ENCODE data around the gene DUOX1. TPM values are rescaled to one million over a fixed set of nuclear protein-coding genes. Genes with fewer than 3 reads are reported as not detected.
A peak's percentile ranks its signal among the peaks of the same experiment; 100 is the strongest.

The DUOX1 gene
- total and polyA plus RNA-seq, 2 of the 13 experiments (the other 11 are each of a cell fraction or from before 2014, with no cell fraction given) = 0.03 TPM; not detected in 1

- Histone ChIP-seq H3K79me2 (ENCODE audit: insufficient read depth, low read length) (no peaks in the 10 kb centered on the region), H3K4me2 (ENCODE audit: low read depth, low read length) (no peak overlapping the region), H3K4me1 (ENCODE audit: insufficient read depth, low read length) (peaks cover 20% of the 10 kb centered on the region), H3K9ac (ENCODE audit: insufficient read depth, low read depth, low read length) (no peak overlapping the region), H3K27ac (ENCODE audit: extremely low read length, insufficient read depth, low read length) (no peak overlapping the region), H2AFZ (ENCODE audit: low read length) (no peak overlapping the region), H3K27me3 (ENCODE audit: control insufficient read depth in 1 of 2, insufficient read depth in 2 of 2, low read length in 2 of 2) (peaks cover 15 to 66% of the 10 kb centered on the region in 2 experiments), H3K4me3 (replicated peaks in 1 of 3; ENCODE audit: insufficient read depth in 1 of 3, low read depth in 2 of 3, low read length in 3 of 3) (no peak overlapping the region), H4K20me1 (ENCODE audit: insufficient read depth, low read length) (no peaks in the 10 kb centered on the region), H3K36me3 (replicated peaks in 1 of 2; ENCODE audit: control insufficient read depth in 1 of 2, insufficient read depth in 2 of 2, low read length in 2 of 2) (no peaks in the 10 kb centered on the region), H3K9me3 (ENCODE audit: low read length) (no peaks in the 10 kb centered on the region)
- no peak for TF ChIP-seq ZNF34 (CRISPR knock-in tag; IDR thresholded peaks at IDR 0.05; ENCODE audit: borderline replicate concordance)
- in situ Hi-C loops (cut with HindIII; ENCODE audit: extremely low pct_ligation_motif_present, low pct_unique_long_range_greater_than_20kb) = no loop called here
- ChIA-PET CTCF (ENCODE audit: low intra/inter-chr PET ratio, low total read pairs) (no interaction called here), POLR2A (no interaction called here)
- intact Hi-C loops (cut with micrococcal nuclease; ENCODE audit: unreplicated experiment) = no loop called here
- FAIRE-seq (no peak), ATAC-seq (no peak), DNase-seq (ENCODE audit: low spot score) (no peak)
- BruUV-seq (replicated peaks) = no TSS peak
- WGBS (ENCODE audit: low lambda C conversion rate) = 49% methylated on average over 24 of the region's 71 CpGs
Observed at GRCh38 chr15:45111390-45112142, 18.2 kb upstream of the DUOX1 start.

DNA sequence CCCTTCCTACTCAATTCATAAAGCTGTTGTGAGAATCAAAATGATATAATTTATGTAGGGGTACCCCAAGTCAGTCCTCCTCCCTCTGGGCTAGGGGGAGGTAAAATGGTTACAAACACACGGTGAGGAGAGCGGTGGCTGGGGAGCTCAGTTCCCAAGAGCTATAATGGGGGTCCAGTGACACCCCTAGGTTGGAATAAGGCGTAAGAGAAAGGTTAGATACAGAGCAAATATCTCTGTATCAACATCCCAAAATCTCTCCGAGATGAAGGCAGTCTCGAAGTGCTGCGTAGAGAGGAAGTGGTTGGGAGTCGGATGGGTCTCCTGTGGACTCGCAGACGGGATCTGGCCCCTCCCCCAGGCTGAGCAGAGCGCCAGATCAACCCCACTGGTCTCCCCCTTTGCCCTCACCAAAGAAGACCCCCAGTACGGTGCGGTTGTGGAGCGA lies 17.6 kb upstream of the DUOX1 start:
- H3K4me3 ChIP-seq (replicated peaks in 1 of 3; ENCODE audit: insufficient read depth in 1 of 3, low read depth in 2 of 3, low read length in 3 of 3) = no peak overlapping the region
- TF ChIP-seq, protein P1, sequence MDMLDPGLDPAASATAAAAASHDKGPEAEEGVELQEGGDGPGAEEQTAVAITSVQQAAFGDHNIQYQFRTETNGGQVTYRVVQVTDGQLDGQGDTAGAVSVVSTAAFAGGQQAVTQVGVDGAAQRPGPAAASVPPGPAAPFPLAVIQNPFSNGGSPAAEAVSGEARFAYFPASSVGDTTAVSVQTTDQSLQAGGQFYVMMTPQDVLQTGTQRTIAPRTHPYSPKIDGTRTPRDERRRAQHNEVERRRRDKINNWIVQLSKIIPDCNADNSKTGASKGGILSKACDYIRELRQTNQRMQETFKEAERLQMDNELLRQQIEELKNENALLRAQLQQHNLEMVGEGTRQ (IDR thresholded peaks at IDR 0.05; ENCODE audit: low read depth, low read length) = no peak
- TF ChIP-seq, protein P1 (CRISPR knock-in tag; IDR thresholded peaks at IDR 0.05; ENCODE audit: borderline replicate concordance) = no peak
- TF ChIP-seq TRAFD1 (CRISPR knock-in tag; IDR thresholded peaks at IDR 0.05; ENCODE audit: borderline replicate concordance) (no peak), TOPORS (CRISPR knock-in tag; IDR thresholded peaks at IDR 0.05) (no peak), ONECUT2 (CRISPR knock-in tag; IDR thresholded peaks at IDR 0.05) (no peak)
- H3K9me3 ChIP-seq (ENCODE audit: low read length) = no peaks in the 10 kb centered on the region
- in situ Hi-C loops (cut with HindIII; ENCODE audit: extremely low pct_ligation_motif_present, low pct_unique_long_range_greater_than_20kb) = no loop called here
- no peaks in the 10 kb centered on the region for H3K79me2 ChIP-seq (ENCODE audit: insufficient read depth, low read length)
- H3K4me1 ChIP-seq (ENCODE audit: insufficient read depth, low read length) = peaks cover 20% of the 10 kb centered on the region
- H3K36me3 ChIP-seq (replicated peaks in 1 of 2; ENCODE audit: control insufficient read depth in 1 of 2, insufficient read depth in 2 of 2, low read length in 2 of 2) = no peaks in the 10 kb centered on the region
- H3K9ac ChIP-seq (ENCODE audit: insufficient read depth, low read depth, low read length) = no peak overlapping the region
- H3K27me3 ChIP-seq (ENCODE audit: control insufficient read depth in 1 of 2, insufficient read depth in 2 of 2, low read length in 2 of 2) = peaks cover 15 to 66% of the 10 kb centered on the region in 2 experiments
- intact Hi-C loops (cut with micrococcal nuclease; ENCODE audit: unreplicated experiment) = no loop called here
- DNase-seq (ENCODE audit: low spot score) (no peak), ATAC-seq (no peak), FAIRE-seq (no peak)
- H2AFZ ChIP-seq (ENCODE audit: low read length) = no peak overlapping the region
- WGBS (ENCODE audit: low lambda C conversion rate) = 38% methylated on average over 12 of the region's 13 CpGs
- BruUV-seq (replicated peaks) = no TSS peak
- H4K20me1 ChIP-seq (ENCODE audit: insufficient read depth, low read length) = no peaks in the 10 kb centered on the region
- peak overlapping the region; percentile 7; the same call in 1 of the 2 replicates for H3K4me2 ChIP-seq (ENCODE audit: low read depth, low read length)
- ChIA-PET POLR2A (no interaction called here), CTCF (ENCODE audit: low intra/inter-chr PET ratio, low total read pairs) (no interaction called here)
- H3K27ac ChIP-seq (ENCODE audit: extremely low read length, insufficient read depth, low read length) = no peak overlapping the region
